Activated T-cell treated with anti-CD3 and anti-CD28 coated beads, Interleukin-2, amount 50 U/mL, for 1 hour (primary cell): ENCODE measurements around the gene PLD6.

Experiments used
- DNase-seq: peaks from one replicate; pipeline ENCODE4 v3.0.0-alpha.2; 2020

The PLD6 gene

DNA sequence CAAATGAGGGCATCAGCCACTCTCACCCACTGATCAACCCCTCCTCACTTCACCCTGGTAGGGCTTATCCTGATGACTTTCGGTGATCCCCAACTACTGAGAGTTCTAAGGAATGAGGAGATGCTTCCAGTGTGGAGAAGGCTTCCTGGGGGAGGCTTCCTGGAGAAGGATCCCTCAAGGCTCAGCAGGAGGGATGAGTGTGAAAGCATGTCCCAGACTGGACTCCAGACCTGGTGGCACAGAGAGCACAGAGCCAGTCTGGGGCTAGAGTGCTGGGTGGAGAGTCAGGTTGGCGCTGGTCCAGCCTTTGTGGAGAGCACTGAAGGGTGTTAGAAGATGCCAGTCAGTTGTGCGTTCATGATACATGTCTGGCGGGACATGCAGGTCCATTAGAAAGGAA, 53.7 kb downstream of the PLD6 start:
- DNase-seq: no peak

GRCh38 chr17:17151962-17152361, 54.2 kb downstream of the PLD6 start:
- DNase-seq: peak; percentile 31

DNA sequence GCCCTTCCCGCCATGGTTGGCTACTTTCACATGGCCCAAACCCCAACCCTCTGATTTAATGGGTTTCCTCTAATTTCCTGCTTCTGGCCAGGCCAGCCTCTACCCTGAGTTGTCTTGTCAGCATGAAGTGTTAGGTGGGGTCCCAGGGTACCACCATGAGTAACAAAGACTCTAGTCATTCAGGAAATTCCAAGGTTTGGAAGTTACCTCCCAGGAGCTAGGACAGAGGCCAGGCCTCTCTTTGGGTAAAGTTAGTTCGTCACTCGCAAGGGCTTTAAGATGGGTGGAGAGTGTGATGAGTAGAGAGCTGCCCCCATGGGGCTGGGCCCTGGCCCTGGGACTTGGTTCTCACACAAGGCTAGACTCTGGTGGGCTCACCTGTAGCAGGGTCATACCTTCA, 54.6 kb downstream of the PLD6 start:
- no peak for DNase-seq

GRCh38 chr17:17151055-17151454, 55.1 kb downstream of the PLD6 start:
- DNase-seq: no peak
